Heart left ventricle (tissue), 16 donors: ENCODE data around the gene PMEPA1. TPM values are rescaled to one million over a fixed set of nuclear protein-coding genes. Genes with fewer than 3 reads are reported as not detected.

Source experiments
- ATAC-seq, 4 donors: fragments of 200-7000 bp; cut with Tn5 transposase; one replicate each; pipeline ENCODE4 v1.9.1; 2020 to 2022; ENCODE audit warnings: moderate library complexity in 4 of 4, mild to moderate bottlenecking in 3 of 4, moderate number of reproducible peaks in 1 of 4
- DNase-seq, 5 donors: peaks; one replicate each; pipeline ENCODE4 v3.0.0-alpha.2; 2020
- H3K27ac ChIP-seq, 12 donors: fragments of 200-600 bp; sonication (generic) in 4 of 12; one replicate each; pipeline versions ENCODE4 v1.5.0 to v1.8.0; 2016 to 2022; ENCODE audit warnings: mild to moderate bottlenecking in 2 of 12
- H3K27me3 ChIP-seq, 9 donors: fragments of 200-600 bp; sonication (generic) in 2 of 9; one replicate each; pipeline versions ENCODE4 v1.5.1 to v1.8.0; 2016 to 2022; ENCODE audit warnings: mild to moderate bottlenecking in 3 of 9
- H3K36me3 ChIP-seq, 9 donors: fragments of 200-600 bp; sonication (generic) in 2 of 9; one replicate each; pipeline versions ENCODE4 v1.5.0 to v1.8.0; 2018 to 2022; ENCODE audit warnings: mild to moderate bottlenecking in 2 of 9
- H3K4me1 ChIP-seq, 12 donors: fragments of 200-600 bp; sonication (generic) in 4 of 12; one replicate each; pipeline versions ENCODE4 v1.5.0 to v1.8.0; 2016 to 2022; ENCODE audit warnings: mild to moderate bottlenecking in 3 of 12
- H3K4me3 ChIP-seq, 12 donors: fragments of 200-600 bp; sonication (generic) in 4 of 12; one replicate each; pipeline versions ENCODE4 v1.5.0 to v1.8.0; 2017 to 2022; ENCODE audit warnings: mild to moderate bottlenecking in 9 of 12, moderate library complexity in 4 of 12
- H3K9me3 ChIP-seq, 12 donors: fragments of 200-600 bp; sonication (generic) in 4 of 12; one replicate each; pipeline versions ENCODE4 v1.5.0 to v1.8.0; 2016 to 2022; ENCODE audit warnings: mild to moderate bottlenecking in 1 of 12
- CTCF ChIP-seq, 12 donors: fragments of 200-600 bp; sonication (generic) in 4 of 12; IDR thresholded peaks; one replicate each; pipeline versions ENCODE4 v1.5.0 to v1.8.0; 2018 to 2022; ENCODE audit warnings: antibody characterized with exemption in 12 of 12, mild to moderate bottlenecking in 5 of 12
- POLR2A ChIP-seq, 2 donors: fragments of 450-650 bp; IDR thresholded peaks; one replicate each; pipeline ENCODE4 v1.6.1; 2017; ENCODE audit warnings: antibody characterized with exemption in 2 of 2, mild to moderate bottlenecking in 2 of 2, moderate library complexity in 2 of 2
- WGBS, 4 donors: extraction: QIAGEN DNeasy Blood & Tissue Kit in 2 of 4; methylation state at CpG; one replicate each; pipeline versions ENCODE4 v1.1.5 to v1.1.7; 2013 to 2018; 5-methylcytosine and 5-hydroxymethylcytosine counted together
- intact Hi-C, 10 donors: fragments of 100-400 bp; cut with DNase I; formaldehyde crosslinking; loops; one replicate each; pipeline versions ENCODE4 v1.11.1 to v1.14.2; 2022
- polyA plus RNA-seq, 2 donors: library from polyadenylated mRNA; stranded (reverse); fragments of 200-250 nt; gene quantifications; one replicate each; pipeline ENCODE4 v1.2.3, GENCODE V29; 2013
- total RNA-seq, 9 donors: library from RNA; depleted of rRNA in 2 of 9; stranded (reverse); fragments of >200 nt in 2 of 9; fragmentation: NEBNext Ultra II Directional in 3 of 9; extraction: Animal tissue kit (Norgen Biotek cat#: 25700) in 3 of 9; gene quantifications; one replicate each; pipeline versions ENCODE4 v1.1.0 to v1.2.4, GENCODE V29; 2016 to 2023
- donor health status: ischemic (EF 13 %, LVEDD 7.1; RV severe dilation, severe dysfunction).
- donor health status: healthy with polysubstance abuse.
- donor health status: DM: no; HTN: yes; CAD: no.
- donor health status: DM: no; HTN: no; CAD: no.
- donor health status: ischemic (EF 25% LVEDD 6.9; RV normal size, moderate dysfunction).
- donor health status: ischemic (EF 25% LVEDD 5.7; RV mildly dilated, moderate dysfunction).
- donor health status: healthy.
- donor health status: DM: yes; HTN: yes; CAD: no.
- donor health status: ischemic (EF 35%, LVEDD 5.7; RV mildly dilated, moderate dysfunction).
- donor health status: nonischemic (EF 11% LVEDD 7.7; RV severe dilation, severe dysfunction).
- donor health status: DM: yes; HTN: yes; CAD: no.
- donor health status: PGD.
- donor health status: ischemic (EF 29% LVEDD 5.4; RV normal size, mild dysfunction).
- donor health status: nonischemic (EF 23%, LVEDD 6.1; RV moderate dilation, normal function).

Gene PMEPA1
- total and polyA plus RNA-seq, 11 donors = 12.6 to 115 (median 30.0) TPM

DNA sequence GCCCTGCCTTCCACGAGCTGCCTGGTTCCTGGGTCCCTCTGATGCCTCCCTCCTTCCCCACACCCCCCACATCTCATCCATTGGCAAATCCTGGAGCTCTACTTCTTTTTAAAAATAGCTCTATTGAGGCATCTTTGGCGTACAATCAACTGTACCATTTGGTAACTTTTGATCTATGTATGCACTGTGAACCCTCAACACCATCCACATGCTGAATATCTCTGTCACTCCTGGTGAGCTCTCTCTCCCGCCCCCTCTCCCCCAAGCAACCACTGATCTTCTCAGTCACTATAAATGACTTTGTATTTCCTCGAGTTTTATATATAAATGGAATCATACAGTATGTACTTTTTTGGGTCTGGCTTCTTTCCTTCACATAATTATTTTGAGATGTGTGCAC lies 22.4 kb upstream of the PMEPA1 start:
- TF ChIP-seq POLR2A (IDR thresholded peaks at IDR 0.05) (no peak), CTCF (IDR thresholded peaks at IDR 0.05) (no peak)
- WGBS, 4 donors = 54 to 67% (median 58%) methylated on average over 4 of the region's 4 CpGs
- intact Hi-C loops = no loop called here

DNA sequence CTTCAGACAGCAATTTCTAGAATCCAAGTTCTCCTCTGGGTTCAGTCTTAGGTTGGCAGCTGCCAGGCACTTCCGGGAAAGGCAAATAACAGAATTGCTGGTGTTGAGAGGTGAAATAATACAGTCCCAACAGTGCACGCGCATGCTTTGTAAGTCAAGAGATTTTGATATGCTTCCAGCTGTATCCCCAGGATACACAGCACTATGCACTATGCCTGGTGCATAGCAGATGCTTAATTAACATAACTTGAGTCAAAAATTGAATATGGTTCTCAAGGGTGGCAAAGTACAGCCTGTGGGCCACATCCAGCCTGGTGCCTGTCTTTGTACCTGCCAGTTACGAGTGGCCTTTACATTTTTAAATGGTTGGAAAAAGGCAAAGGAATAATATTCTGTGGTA lies 18.9 kb upstream of the PMEPA1 start:
- Histone ChIP-seq H3K27me3 (peaks cover 0 to 4% (median 0%) of the 10 kb centered on the region in 9 donors), H3K4me1 (no peaks in the 10 kb centered on the region), H3K4me3 (no peak overlapping the region), H3K36me3 (no peaks in the 10 kb centered on the region), H3K27ac (no peak overlapping the region), H3K9me3 (no peaks in the 10 kb centered on the region)
- intact Hi-C loops = no loop called here
- TF ChIP-seq CTCF (IDR thresholded peaks at IDR 0.05) = no peak
- TF ChIP-seq POLR2A (IDR thresholded peaks at IDR 0.05) = no peak
- DNase-seq = no peak
- 78 to 84% (median 80%) methylated on average over 4 of the region's 4 CpGs for WGBS, 4 donors
- no peak for ATAC-seq

More for the DNA sequence above, 22.4 kb upstream of the PMEPA1 start:
- DNase-seq (no peak), ATAC-seq (no peak)
- Histone ChIP-seq H3K27ac (no peak overlapping the region), H3K36me3 (no peaks in the 10 kb centered on the region), H3K27me3 (no peaks in the 10 kb centered on the region), H3K4me3 (no peak overlapping the region), H3K9me3 (no peaks in the 10 kb centered on the region), H3K4me1 (no peaks in the 10 kb centered on the region)

DNA sequence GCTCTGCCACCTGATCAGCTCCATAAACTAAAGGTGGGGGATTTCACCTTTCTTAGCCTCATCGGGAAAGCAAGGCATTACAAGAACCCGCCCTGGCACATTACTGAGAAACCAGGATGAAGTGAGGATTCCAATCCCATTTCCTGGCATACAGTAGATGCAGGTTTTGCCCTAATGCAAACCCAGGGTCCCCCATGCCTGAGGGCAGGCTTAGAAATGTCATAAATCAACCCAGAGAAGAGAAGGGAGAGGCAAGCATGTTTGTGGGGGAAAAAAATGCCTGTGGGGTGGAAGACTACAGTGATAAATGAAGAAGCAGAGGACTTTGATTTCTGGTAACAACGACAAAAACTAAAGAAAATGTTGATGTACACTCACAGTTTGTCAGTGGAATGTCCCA lies 18.0 kb upstream of the PMEPA1 start:
- Histone ChIP-seq H3K4me3 (no peak overlapping the region), H3K4me1 (no peaks in the 10 kb centered on the region), H3K9me3 (no peaks in the 10 kb centered on the region), H3K27me3 (peaks cover 0 to 4% (median 0%) of the 10 kb centered on the region in 9 donors), H3K36me3 (no peaks in the 10 kb centered on the region), H3K27ac (no peak overlapping the region)
- DNase-seq = no peak
- TF ChIP-seq CTCF (IDR thresholded peaks at IDR 0.05) (no peak), POLR2A (IDR thresholded peaks at IDR 0.05) (no peak)
- intact Hi-C loops = no loop called here
- ATAC-seq = no peak
- WGBS, 4 donors = 80 to 93% (median 89%) methylated on average over 3 of the region's 3 CpGs

- H3K4me3 ChIP-seq = no peak overlapping the region
- no peaks in the 10 kb centered on the region for H3K4me1 ChIP-seq
- intact Hi-C loops = no loop called here
- no peak for TF ChIP-seq CTCF (IDR thresholded peaks at IDR 0.05)
- no peak for TF ChIP-seq POLR2A (IDR thresholded peaks at IDR 0.05)
- no peaks in the 10 kb centered on the region for H3K9me3 ChIP-seq
- peaks cover 0 to 4% (median 0%) of the 10 kb centered on the region in 9 donors for H3K27me3 ChIP-seq
- H3K36me3 ChIP-seq = no peaks in the 10 kb centered on the region
- whole genome bisulfite sequencing, 4 donors = 85 to 94% (median 91%) methylated on average over 6 to 9 of the region's 9 CpGs
- DNase-seq = no peak
- no peak overlapping the region for H3K27ac ChIP-seq
- no peak for ATAC-seq
Measured at GRCh38 chr20:57725636-57726035, 15.8 kb upstream of the PMEPA1 start.
